ENCODE results near the gene PADI1.

PADI1 gene

GRCh38 chr1:17183388-17184160 is 21.4 kb upstream of the PADI1 start:
- no peak for DNase-seq (ENCODE audit: low read depth)
- no peak overlapping the region for H3K4me3 ChIP-seq (ENCODE audit: low read depth, low read length)
- TF ChIP-seq CTCF (conservative IDR thresholded peaks at IDR 0.05; ENCODE audit: low read depth, low read length), result no peak

GRCh38 chr1:17184161-17184665 is 20.7 kb upstream of the PADI1 start:
- DNase-seq (ENCODE audit: low read depth), result no peak
- TF ChIP-seq CTCF (conservative IDR thresholded peaks at IDR 0.05; ENCODE audit: low read depth, low read length), result no peak

GRCh38 chr1:17184822-17185484 is 20.0 kb upstream of the PADI1 start:
- H3K4me3 ChIP-seq (ENCODE audit: low read depth, low read length), result no peak overlapping the region
- no peak for TF ChIP-seq CTCF (conservative IDR thresholded peaks at IDR 0.05; ENCODE audit: low read depth, low read length)
- DNase-seq (ENCODE audit: low read depth), result no peak

More at GRCh38 chr1:17184161-17184665, 20.7 kb upstream of the PADI1 start:
- no peak overlapping the region for H3K4me3 ChIP-seq (ENCODE audit: low read depth, low read length)

GRCh38 chr1:17185485-17185860 is 19.5 kb upstream of the PADI1 start:
- TF ChIP-seq CTCF (conservative IDR thresholded peaks at IDR 0.05; ENCODE audit: low read depth, low read length), result no peak
- H3K4me3 ChIP-seq (ENCODE audit: low read depth, low read length), result no peak overlapping the region
- DNase-seq (ENCODE audit: low read depth), result no peak

- TF ChIP-seq CTCF (conservative IDR thresholded peaks at IDR 0.05; ENCODE audit: low read depth, low read length), result no peak
- no peak for DNase-seq (ENCODE audit: low read depth)
- H3K4me3 ChIP-seq (ENCODE audit: low read depth, low read length), result no peak overlapping the region
These were observed 18.6 kb upstream of the PADI1 start for GRCh38 chr1:17186216-17186909.

GRCh38 chr1:17187051-17187450 is 17.9 kb upstream of the PADI1 start:
- no peak overlapping the region for H3K4me3 ChIP-seq (ENCODE audit: low read depth, low read length)
- DNase-seq (ENCODE audit: low read depth), result no peak
- TF ChIP-seq CTCF (conservative IDR thresholded peaks at IDR 0.05; ENCODE audit: low read depth, low read length), result no peak

Measured in choroid plexus epithelial cell (primary cell).